ENCODE results near the gene ERICH6B.

GRCh38 chr13:45627656-45628055 is 12.1 kb upstream of the ERICH6B start:
- TF ChIP-seq, protein P1, sequence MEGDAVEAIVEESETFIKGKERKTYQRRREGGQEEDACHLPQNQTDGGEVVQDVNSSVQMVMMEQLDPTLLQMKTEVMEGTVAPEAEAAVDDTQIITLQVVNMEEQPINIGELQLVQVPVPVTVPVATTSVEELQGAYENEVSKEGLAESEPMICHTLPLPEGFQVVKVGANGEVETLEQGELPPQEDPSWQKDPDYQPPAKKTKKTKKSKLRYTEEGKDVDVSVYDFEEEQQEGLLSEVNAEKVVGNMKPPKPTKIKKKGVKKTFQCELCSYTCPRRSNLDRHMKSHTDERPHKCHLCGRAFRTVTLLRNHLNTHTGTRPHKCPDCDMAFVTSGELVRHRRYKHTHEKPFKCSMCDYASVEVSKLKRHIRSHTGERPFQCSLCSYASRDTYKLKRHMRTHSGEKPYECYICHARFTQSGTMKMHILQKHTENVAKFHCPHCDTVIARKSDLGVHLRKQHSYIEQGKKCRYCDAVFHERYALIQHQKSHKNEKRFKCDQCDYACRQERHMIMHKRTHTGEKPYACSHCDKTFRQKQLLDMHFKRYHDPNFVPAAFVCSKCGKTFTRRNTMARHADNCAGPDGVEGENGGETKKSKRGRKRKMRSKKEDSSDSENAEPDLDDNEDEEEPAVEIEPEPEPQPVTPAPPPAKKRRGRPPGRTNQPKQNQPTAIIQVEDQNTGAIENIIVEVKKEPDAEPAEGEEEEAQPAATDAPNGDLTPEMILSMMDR (IDR thresholded peaks at IDR 0.05): no peak
- no peak for TF ChIP-seq POLR2AphosphoS5 (IDR thresholded peaks at IDR 0.05)

Measured in esophagus muscularis mucosa (tissue), 3 donors.